NCI-H2081 (cell line): ENCODE data around the gene CCNT1.

Experiments used
- DNase-seq, 2 experiments: peaks; one replicate each; lab custom pipeline; 2025; lab: John Stamatoyannopoulos, UW

The CCNT1 gene

GRCh38 chr12:48640854-48641253 lies 75.7 kb downstream of the CCNT1 start:
- DNase-seq: no peak

- DNase-seq: no peak
These were observed 76.1 kb downstream of the CCNT1 start for GRCh38 chr12:48640428-48640827.
